B cell (primary cell): ENCODE results near the gene SMIM36. TPM values are rescaled to one million over a fixed set of nuclear protein-coding genes. Genes with fewer than 3 reads are reported as not detected.
"Not testable (repeated sequence)": the region's sequence is repeated elsewhere in the genome, so short reads cannot be mapped to it uniquely, and the experiment has no call there.

Experiments used
- ATAC-seq: fragments of 200-7000 bp; cut with Tn5 transposase; one replicate; pipeline ENCODE4 v1.10.0; 2021; ENCODE audit warnings: low read depth, mild to moderate bottlenecking, moderate number of reproducible peaks, moderate library complexity
- CTCF ChIA-PET: fragments of 350-600 bp; sonication (Branson Sonifier 250); formaldehyde crosslinking; loops from one replicate; lab custom pipeline; 2021; ENCODE audit warnings: antibody characterized with exemption, inconsistent platforms; lab: Charles Lee
- POLR2A ChIA-PET: fragments of 350-600 bp; sonication (Branson Sonifier 250); formaldehyde crosslinking; loops from one replicate; lab custom pipeline; 2021; ENCODE audit warnings: antibody characterized with exemption; lab: Charles Lee
- DNase-seq: peaks from one replicate; pipeline ENCODE4 v3.0.0; 2013
- H2AFZ ChIP-seq: 2 replicates; pipeline ENCODE4 v1.6.1; 2012; ENCODE audit warnings: mild to moderate bottlenecking, low read depth, low read length; ENCODE audit not compliant: insufficient read depth, poor library complexity, severe bottlenecking
- H3K27ac ChIP-seq, 2 donors: 1 replicate in 1 of 2; 2 replicates in 1 of 2; pipeline ENCODE4 v1.5.1; 2012 to 2013; ENCODE audit warnings: low read length in 2 of 2, mild to moderate bottlenecking in 2 of 2, moderate library complexity in 1 of 2
- H3K27me3 ChIP-seq, 4 experiments: fragments of 200-600 bp in 1 of 4; sonication (generic) in 1 of 4; replicated peaks in 1 of 4; 1 replicate in 2 of 4; 2 replicates in 2 of 4; pipeline versions ENCODE4 v1.6.1 to v1.7.0; 2013 to 2016; ENCODE audit warnings: low read length in 3 of 4, mild to moderate bottlenecking in 2 of 4, mixed read lengths in 1 of 4, moderate library complexity in 1 of 4; ENCODE audit not compliant: insufficient read depth in 4 of 4, control insufficient read depth in 3 of 4; ENCODE audit errors: control extremely low read depth in 1 of 4
- H3K36me3 ChIP-seq, 2 experiments: replicated peaks in 1 of 2; 1 replicate in 1 of 2; 2 replicates in 1 of 2; pipeline versions ENCODE4 v1.6.1 to v1.7.1; 2013; ENCODE audit warnings: low read length in 1 of 2; ENCODE audit not compliant: insufficient read depth in 2 of 2, control insufficient read depth in 1 of 2; ENCODE audit errors: control extremely low read depth in 1 of 2, extremely low read depth in 1 of 2
- H3K4me1 ChIP-seq, 2 donors: fragments of 200-600 bp in 1 of 2; sonication (generic) in 1 of 2; 1 replicate in 1 of 2; 2 replicates in 1 of 2; pipeline versions ENCODE4 v1.5.1 to v1.6.1; 2013 to 2017; ENCODE audit warnings: low read length in 2 of 2; ENCODE audit not compliant: control insufficient read depth in 2 of 2, insufficient read depth in 2 of 2
- H3K4me2 ChIP-seq: replicated peaks from 2 replicates; pipeline ENCODE3; 2012; ENCODE audit warnings: mild to moderate bottlenecking, low read depth, low read length; ENCODE audit not compliant: poor library complexity, severe bottlenecking
- H3K4me3 ChIP-seq, 5 experiments: fragments of 200-600 bp in 1 of 5; sonication (generic) in 1 of 5; 1 replicate in 3 of 5; 2 replicates in 2 of 5; pipeline versions ENCODE4 v1.5.1 to v1.7.0; 2011 to 2016; ENCODE audit warnings: low read length in 4 of 5, mild to moderate bottlenecking in 4 of 5, low read depth in 2 of 5, control low read depth in 1 of 5, moderate library complexity in 1 of 5; ENCODE audit not compliant: insufficient read depth in 1 of 5; ENCODE audit errors: control extremely low read depth in 1 of 5, extremely low read depth in 1 of 5
- H3K79me2 ChIP-seq: fragments of 200-600 bp; sonication (generic); one replicate; pipeline ENCODE4 v1.6.0; 2016; ENCODE audit warnings: low read length; ENCODE audit not compliant: control insufficient read depth, insufficient read depth
- H3K9ac ChIP-seq: fragments of 200-600 bp; sonication (generic); 2 replicates; pipeline ENCODE4 v1.6.1; 2017; ENCODE audit warnings: mild to moderate bottlenecking, low read length, moderate library complexity
- H3K9me3 ChIP-seq, 3 donors: one replicate each; pipeline versions ENCODE4 v1.6.1 to v1.7.1; 2013; ENCODE audit warnings: low read length in 2 of 3; ENCODE audit not compliant: control insufficient read depth in 2 of 3, insufficient read depth in 1 of 3; ENCODE audit errors: control extremely low read depth in 1 of 3
- H4K20me1 ChIP-seq: 2 replicates; pipeline ENCODE4 v1.6.0; 2012; ENCODE audit warnings: mild to moderate bottlenecking, low read length; ENCODE audit not compliant: insufficient read depth, control insufficient read depth, poor library complexity, severe bottlenecking
- H3K27ac Mint-ChIP-seq: one replicate; pipeline ENCODE4 v1.8.0; 2021; ENCODE audit warnings: mixed read lengths
- H3K27me3 Mint-ChIP-seq: one replicate; pipeline ENCODE4 v1.8.0; 2021; ENCODE audit warnings: mixed read lengths
- H3K4me1 Mint-ChIP-seq: one replicate; pipeline ENCODE4 v1.8.0; 2021; ENCODE audit warnings: mixed read lengths
- H3K4me3 Mint-ChIP-seq: one replicate; pipeline ENCODE4 v1.8.0; 2021; ENCODE audit warnings: mixed read lengths
- H3K9me3 Mint-ChIP-seq: one replicate; pipeline ENCODE4 v1.8.0; 2022; ENCODE audit warnings: mixed read lengths; ENCODE audit not compliant: insufficient read depth
- CTCF ChIP-seq: fragments of 200-600 bp; IDR thresholded peaks from one replicate; pipeline ENCODE4 v1.8.0; 2022; ENCODE audit warnings: antibody characterized with exemption, mild to moderate bottlenecking
- EZH2 ChIP-seq: IDR thresholded peaks from 2 replicates; pipeline ENCODE4 v1.6.1; 2012; ENCODE audit warnings: borderline replicate concordance, low read depth, mild to moderate bottlenecking, moderate library complexity, low read length; ENCODE audit not compliant: insufficient read depth, poor library complexity, severe bottlenecking
- WGBS: methylation state at CpG from one replicate; pipeline ENCODE4 v1.1.5; 2013; ENCODE audit warnings: missing lambda C conversion rate; ENCODE audit not compliant: insufficient coverage; 5-methylcytosine and 5-hydroxymethylcytosine counted together
- intact Hi-C: fragments of 100-400 bp; cut with micrococcal nuclease; formaldehyde crosslinking; loops from one replicate; pipeline ENCODE4 v1.10.0; 2022
- polyA plus RNA-seq: library from polyadenylated mRNA; depleted of rRNA; stranded (reverse); fragments of >200 nt; gene quantifications from 2 replicates; pipeline ENCODE4 v1.2.3, GENCODE V29; 2012
- total RNA-seq, 2 donors: library from RNA; stranded (reverse); fragments of 120-200 nt in 1 of 2; gene quantifications; 1 replicate in 1 of 2; 2 replicates in 1 of 2; pipeline versions ENCODE4 v1.2.3 to v1.2.4, GENCODE V29; 2013 to 2022

Gene SMIM36
- total and polyA plus RNA-seq, 2 donors (not counting 1 experiment from before 2014, with no cell fraction given): not detected

GRCh38 chr17:55424893-55425540 lies 86.2 kb downstream of the SMIM36 start:
- Histone ChIP-seq H3K4me1 (peaks cover 18 to 31% of the 10 kb centered on the region in 2 donors), H4K20me1 (no peaks in the 10 kb centered on the region), H3K79me2 (peaks cover 9% of the 10 kb centered on the region), H2AFZ (no peak overlapping the region), H3K9ac (no peak overlapping the region), H3K36me3 (no peaks in the 10 kb centered on the region), H3K27ac (no peak overlapping the region), H3K27me3 (no peaks in the 10 kb centered on the region), H3K9me3 (no peaks in the 10 kb centered on the region), H3K4me3 (no peak overlapping the region), H3K4me2 (peak overlapping the region; percentile 15)
- DNase-seq (peak; percentile 35), ATAC-seq (no peak)
- TF ChIP-seq CTCF (no peak), EZH2 (no peak)
- CTCF ChIA-PET: interaction anchor here (0.8 to 1.3 kb wide), 3 partner anchors 12 to 16 kb away, joined by 3 to 5 read pairs (median 3); no protein-coding TSS in a partner anchor
- 4% methylated on average over 3 of the region's 4 CpGs for WGBS
- peak overlapping the region; percentile 33 for H3K4me3 Mint-ChIP-seq
- intact Hi-C loops: loop anchor here (5.0 kb wide), 2 partner anchors 87 to 163 kb away; partner anchors contain the start of genes HLF and SMIM36
- POLR2A ChIA-PET: no interaction called here
- peaks cover 31% of the 10 kb centered on the region for H3K4me1 Mint-ChIP-seq
- H3K9me3 Mint-ChIP-seq: no peaks in the 10 kb centered on the region
- peaks cover 3% of the 10 kb centered on the region for H3K27me3 Mint-ChIP-seq
- peak overlapping the region; percentile 8 for H3K27ac Mint-ChIP-seq

GRCh38 chr17:55423535-55423934 lies 87.7 kb downstream of the SMIM36 start:
- H3K27ac Mint-ChIP-seq: no peak overlapping the region
- TF ChIP-seq EZH2: no peak
- no peak for TF ChIP-seq CTCF
- Histone ChIP-seq H3K9ac (no peak overlapping the region), H3K4me2 (no peak overlapping the region), H3K79me2 (peaks cover 15% of the 10 kb centered on the region), H3K4me3 (no peak overlapping the region), H3K9me3 (no peaks in the 10 kb centered on the region), H3K4me1 (peaks cover 32 to 45% of the 10 kb centered on the region in 2 donors), H2AFZ (no peak overlapping the region), H4K20me1 (no peaks in the 10 kb centered on the region), H3K36me3 (no peaks in the 10 kb centered on the region), H3K27me3 (no peaks in the 10 kb centered on the region), H3K27ac (no peak overlapping the region)
- peak overlapping the region; percentile 17 for H3K4me3 Mint-ChIP-seq
- H3K9me3 Mint-ChIP-seq: no peaks in the 10 kb centered on the region
- peaks cover 46% of the 10 kb centered on the region for H3K4me1 Mint-ChIP-seq
- intact Hi-C loops: loop anchor here (2.0 to 5.0 kb wide), 3 partner anchors 89 to 455 kb away; partner anchors contain the start of genes COX11, HLF, SMIM36 and STXBP4
- DNase-seq (no peak), ATAC-seq (no peak)
- CTCF ChIA-PET: no interaction called here
- H3K27me3 Mint-ChIP-seq: peaks cover 3% of the 10 kb centered on the region
- 100% methylated on average over 1 of the region's 3 CpGs for WGBS
- POLR2A ChIA-PET: no interaction called here

- H3K27ac ChIP-seq, POLR2A ChIA-PET, H3K27ac Mint-ChIP-seq, DNase-seq, H3K9me3 ChIP-seq, ATAC-seq, H2AFZ ChIP-seq, H3K4me3 ChIP-seq, H3K4me2 ChIP-seq, H3K36me3 ChIP-seq, H3K27me3 Mint-ChIP-seq, H4K20me1 ChIP-seq, H3K9me3 Mint-ChIP-seq, H3K27me3 ChIP-seq, CTCF ChIA-PET, H3K9ac ChIP-seq: not testable (repeated sequence)
- H3K79me2 ChIP-seq: peaks cover 22% of the 10 kb centered on the region
- Mint-ChIP-seq H3K4me3 (peak overlapping the region; percentile 17), H3K4me1 (peaks cover 53% of the 10 kb centered on the region)
- intact Hi-C loops: loop anchor here (2.0 to 5.0 kb wide), 3 partner anchors 90 to 454 kb away; partner anchors contain the start of genes COX11, HLF, SMIM36 and STXBP4
- H3K4me1 ChIP-seq: peaks cover 36 to 49% of the 10 kb centered on the region in 2 donors
- 86% methylated on average over 2 of the region's 6 CpGs for WGBS
Measured at GRCh38 chr17:55422828-55423164, 88.5 kb downstream of the SMIM36 start.
